Endothelial cell of umbilical vein (primary cell): ENCODE results near the gene KIRREL2. TPM values are rescaled to one million over a fixed set of nuclear protein-coding genes. Genes with fewer than 3 reads are reported as not detected.
A peak's percentile ranks its signal among the peaks of the same experiment; 100 is the strongest.

ENCODE experiments used
- BruUV-seq: library from RNA; stranded (reverse); fragments of 400-500 nt; replicated peaks from 2 replicates; lab custom pipeline; 2021; lab: Mats Ljungman, UMichigan
- CTCF ChIA-PET: fragments of 300-600, 350-600 bp; sonication (Branson Sonifier 250); formaldehyde crosslinking; loops from one replicate; lab custom pipeline; 2021; ENCODE audit warnings: antibody characterized with exemption, inconsistent platforms; lab: Charles Lee
- POLR2A ChIA-PET: fragments of 300-600, 350-600 bp; sonication (Branson Sonifier 250); formaldehyde crosslinking; loops from one replicate; lab custom pipeline; 2021; ENCODE audit warnings: antibody characterized with exemption, inconsistent platforms; lab: Charles Lee
- DNase-seq: peaks from one replicate; pipeline ENCODE4 v3.0.0-alpha.2; 2011; ENCODE audit warnings: low read depth, low spot score
- FAIRE-seq: peaks from 2 replicates; lab custom pipeline; 2011; peaks lifted over from hg19 to GRCh38; lab: Jason Lieb, UNC
- H2AFZ ChIP-seq: 2 replicates; pipeline ENCODE4 v1.6.0; 2012; ENCODE audit warnings: low read depth, low read length, control low read depth, inconsistent platforms
- H3K27ac ChIP-seq: 2 replicates; pipeline ENCODE4 v1.5.1; 2011; ENCODE audit warnings: low read depth, mild to moderate bottlenecking, control low read depth, low read length, moderate library complexity; ENCODE audit not compliant: insufficient read depth
- H3K27me3 ChIP-seq, 2 experiments: 2 replicates each; pipeline versions ENCODE4 v1.6.0 to v1.6.1; 2011; ENCODE audit warnings: low read length in 2 of 2, mixed read lengths in 1 of 2; ENCODE audit not compliant: control insufficient read depth in 2 of 2, insufficient read depth in 2 of 2
- H3K36me3 ChIP-seq, 2 experiments: 2 replicates in 1 of 2; 3 replicates in 1 of 2; pipeline ENCODE4 v1.5.1; 2011; ENCODE audit warnings: low read length in 2 of 2, mild to moderate bottlenecking in 1 of 2, moderate library complexity in 1 of 2; ENCODE audit not compliant: control insufficient read depth in 2 of 2, insufficient read depth in 2 of 2; ENCODE audit errors: extremely low read depth in 1 of 2
- H3K4me1 ChIP-seq: 3 replicates; pipeline ENCODE4 v1.5.1; 2011; ENCODE audit warnings: mild to moderate bottlenecking, low read length; ENCODE audit not compliant: control insufficient read depth, insufficient read depth; ENCODE audit errors: extremely low read depth
- H3K4me2 ChIP-seq: 2 replicates; pipeline ENCODE4 v1.6.1; 2011; ENCODE audit warnings: low read length, control low read depth, mixed read lengths; ENCODE audit not compliant: insufficient read depth
- H3K4me3 ChIP-seq, 3 experiments: fragments of 200-600 bp in 1 of 3; sonication (generic), shearing (Covaris generic) in 1 of 3; replicated peaks in 1 of 3; 2 replicates each; pipeline ENCODE4 v1.5.1; 2011 to 2016; ENCODE audit warnings: control low read depth in 3 of 3, low read length in 3 of 3, mild to moderate bottlenecking in 2 of 3, inconsistent platforms in 1 of 3, low read depth in 1 of 3, moderate library complexity in 1 of 3; ENCODE audit not compliant: insufficient read depth in 1 of 3
- H3K79me2 ChIP-seq: 2 replicates; pipeline ENCODE4 v1.6.0; 2012; ENCODE audit warnings: low read length, inconsistent platforms; ENCODE audit not compliant: control insufficient read depth, insufficient read depth
- H3K9ac ChIP-seq: replicated peaks from 2 replicates; pipeline ENCODE3; 2011; ENCODE audit warnings: low read length, control low read depth; ENCODE audit not compliant: insufficient read depth; ENCODE audit errors: extremely low read depth
- H3K9me1 ChIP-seq: replicated peaks from 3 replicates; pipeline ENCODE4 v1.6.0; 2011; ENCODE audit warnings: mild to moderate bottlenecking, low read length; ENCODE audit not compliant: control insufficient read depth, insufficient read depth; ENCODE audit errors: extremely low read depth
- H3K9me3 ChIP-seq: replicated peaks from 2 replicates; pipeline ENCODE4 v1.5.1; 2012; ENCODE audit warnings: low read length, inconsistent platforms; ENCODE audit not compliant: control insufficient read depth, insufficient read depth
- H4K20me1 ChIP-seq: replicated peaks from 2 replicates; pipeline ENCODE3; 2011; ENCODE audit warnings: mild to moderate bottlenecking, low read length; ENCODE audit not compliant: control insufficient read depth, insufficient read depth; ENCODE audit errors: extremely low read depth
- EZH2 ChIP-seq: IDR thresholded peaks from 2 replicates; pipeline ENCODE4 v1.6.1; 2012; ENCODE audit warnings: borderline replicate concordance, low read depth, mild to moderate bottlenecking, moderate library complexity, low read length, inconsistent platforms; ENCODE audit not compliant: severe bottlenecking
- FOS ChIP-seq: IDR thresholded peaks from 2 replicates; pipeline ENCODE4 v1.6.1; 2011; ENCODE audit warnings: mild to moderate bottlenecking, low read length, moderate library complexity, borderline replicate concordance; ENCODE audit not compliant: insufficient read depth
- GATA2 ChIP-seq: IDR thresholded peaks from 2 replicates; pipeline ENCODE4 v1.7.0; 2011; ENCODE audit warnings: low read depth, mild to moderate bottlenecking, moderate library complexity, mixed read lengths, low read length; ENCODE audit not compliant: insufficient read length, insufficient read depth
- POLR2AphosphoS5 ChIP-seq: IDR thresholded peaks from 2 replicates; pipeline ENCODE4 v1.6.1; 2012; ENCODE audit warnings: low read depth, mild to moderate bottlenecking, control low read depth, low read length, moderate library complexity; ENCODE audit not compliant: insufficient read depth
- dilution Hi-C: fragments of 300-500 bp; cut with MboI; formaldehyde crosslinking; loops from one replicate; pipeline ENCODE4 v1.15.0; 2019; ENCODE audit warnings: low sequenced_read_pairs; ENCODE audit not compliant: extremely low pct_ligation_motif_present
- intact Hi-C: fragments of 100-400 bp; cut with micrococcal nuclease; formaldehyde crosslinking; loops from one replicate; pipeline ENCODE4 v1.10.0; 2022
- polyA plus RNA-seq, 4 experiments: library from polyadenylated mRNA; depleted of rRNA in 3 of 4; stranded (reverse) in 3 of 4; unstranded in 1 of 4; fragments of >200 nt; gene quantifications; 2 replicates each; pipeline versions ENCODE4 v1.2.1 to v1.2.3, GENCODE V29; 2011 to 2012; ENCODE audit warnings: missing spikeins in 1 of 4
- total RNA-seq: library from RNA; stranded (reverse); gene quantifications from 2 replicates; pipeline ENCODE4 v1.2.3, GENCODE V29; 2021

The KIRREL2 gene
- total and polyA plus RNA-seq, 2 donors (not counting 3 experiments of a cell fraction or from before 2014, with no cell fraction given): not detected

- FAIRE-seq (peak; percentile 48), DNase-seq (peak; percentile 39)
- CTCF ChIA-PET: no interaction called here
- H3K27me3 ChIP-seq: peaks cover 2 to 7% of the 10 kb centered on the region in 2 experiments
- peak within 1 kb of the TSS in 2 of 3 experiments; percentile 19 to 20 for H3K4me3 ChIP-seq
- intact Hi-C loops: no loop called here
- no peaks in the 10 kb centered on the region for H3K36me3 ChIP-seq
- H3K4me2 ChIP-seq: peak within 1 kb of the TSS; percentile 43
- H4K20me1 ChIP-seq: no peaks in the 10 kb centered on the region
- H3K9me3 ChIP-seq: no peaks in the 10 kb centered on the region
- H3K27ac ChIP-seq: no peak within 1 kb of the TSS
- no TSS peak for BruUV-seq
- H3K4me1 ChIP-seq: peaks cover 4% of the 10 kb centered on the region
- no peaks in the 10 kb centered on the region for H3K9me1 ChIP-seq
- TF ChIP-seq POLR2AphosphoS5: no peak
- no peaks in the 10 kb centered on the region for H3K79me2 ChIP-seq
- POLR2A ChIA-PET: no interaction called here
- dilution Hi-C loops: no loop called here
- no peak within 1 kb of the TSS for H3K9ac ChIP-seq
- H2AFZ ChIP-seq: peak within 1 kb of the TSS; percentile 26
Measured at GRCh38 chr19:35868172-35868822, 11.6 kb downstream of the KIRREL2 start, which contains the start of gene APLP1. APLP1 (plus strand) TSS chr19:35868574; CDS start chr19:35868637, 63 bp downstream.

- Histone ChIP-seq H3K4me3 (peak overlapping the region in 2 of 3 experiments; percentile 19 to 20), H4K20me1 (no peaks in the 10 kb centered on the region), H3K9ac (no peak overlapping the region), H3K4me1 (peaks cover 4% of the 10 kb centered on the region), H3K9me1 (no peaks in the 10 kb centered on the region), H3K79me2 (no peaks in the 10 kb centered on the region), H3K27ac (no peak overlapping the region), H3K27me3 (peaks cover 2 to 7% of the 10 kb centered on the region in 2 experiments), H3K9me3 (no peaks in the 10 kb centered on the region), H3K36me3 (no peaks in the 10 kb centered on the region), H2AFZ (no peak overlapping the region), H3K4me2 (peak overlapping the region; percentile 43)
- no TSS peak for BruUV-seq
- DNase-seq (no peak), FAIRE-seq (no peak)
- intact Hi-C loops (no loop called here), dilution Hi-C loops (no loop called here)
- TF ChIP-seq EZH2 (peak; percentile 42), FOS (no peak), GATA2 (no peak)
- POLR2A ChIA-PET: no interaction called here
- CTCF ChIA-PET: interaction anchor here (1.4 kb wide), 1 partner anchor 11 kb away, joined by 4 read pairs; no protein-coding TSS in a partner anchor
Measured at GRCh38 chr19:35868823-35869326, 12.2 kb downstream of the KIRREL2 start.
